NCI-H1436 treated with DMSO at 0.1 percent for 48 hours (cell line): ENCODE measurements around the gene HGD.
"Not testable (repeated sequence)": the region's sequence is repeated elsewhere in the genome, so short reads cannot be mapped to it uniquely, and the experiment has no call there.

Experiments used
- DNase-seq: peaks from one replicate; lab custom pipeline; 2025; lab: John Stamatoyannopoulos, UW

Gene HGD

GRCh38 chr3:120682095-120682681 lies at the start of gene HGD:
Gene HGD, minus strand, starts transcription at chr3:120682239. Its CDS starts 128 bp downstream, at chr3:120682111.
- no peak for DNase-seq

GRCh38 chr3:120730576-120731542 lies 48.8 kb upstream of the HGD start:
- DNase-seq: no peak

GRCh38 chr3:120726791-120727190 lies 44.8 kb upstream of the HGD start:
- no peak for DNase-seq

- DNase-seq: not testable (repeated sequence)
Measured at GRCh38 chr3:120719167-120719834, 37.3 kb upstream of the HGD start.

GRCh38 chr3:120713262-120713661 lies 31.2 kb upstream of the HGD start:
- no peak for DNase-seq

- DNase-seq: no peak
Measured at GRCh38 chr3:120710369-120710768, 28.3 kb upstream of the HGD start.

- no peak for DNase-seq
Measured at GRCh38 chr3:120708408-120708807, 26.4 kb upstream of the HGD start.

- DNase-seq: no peak
Measured at GRCh38 chr3:120706950-120707349, 24.9 kb upstream of the HGD start.

GRCh38 chr3:120705884-120706582 lies 24.0 kb upstream of the HGD start:
- no peak for DNase-seq

GRCh38 chr3:120699333-120699732 lies 17.3 kb upstream of the HGD start:
- DNase-seq: no peak

GRCh38 chr3:120693439-120694171 lies 11.6 kb upstream of the HGD start:
- DNase-seq: peak; percentile 75

- peak; percentile 81 for DNase-seq
Measured at GRCh38 chr3:120689395-120689794, 7.4 kb upstream of the HGD start.

- no peak for DNase-seq
Measured at GRCh38 chr3:120688121-120688520, 6.1 kb upstream of the HGD start.

GRCh38 chr3:120685411-120685810 lies 3.4 kb upstream of the HGD start:
- DNase-seq: no peak

GRCh38 chr3:120684896-120685295 lies 2.9 kb upstream of the HGD start:
- no peak for DNase-seq

- DNase-seq: no peak
Measured at GRCh38 chr3:120683671-120684301, 1.7 kb upstream of the HGD start.

- no peak for DNase-seq
Measured at GRCh38 chr3:120683213-120683612, 1.2 kb upstream of the HGD start.

GRCh38 chr3:120681506-120682038 lies 467 bp downstream of the HGD start:
- DNase-seq: no peak

- DNase-seq: no peak
Measured at GRCh38 chr3:120681018-120681417, 1.0 kb downstream of the HGD start.

- DNase-seq: no peak
Measured at GRCh38 chr3:120680193-120680894, 1.7 kb downstream of the HGD start.
